ENCODE results near the gene ZBTB11.
A peak's percentile ranks its signal among the peaks of the same experiment; 100 is the strongest.

The ZBTB11 gene

GRCh38 chr3:101724329-101725193 lies 47.6 kb upstream of the ZBTB11 start, which contains the start of gene CEP97:
Gene CEP97 (plus strand): TSS chr3:101724614. CDS start chr3:101724677, 63 bp downstream.
- peak within 1 kb of the TSS; percentile 82 for H3K27ac ChIP-seq (replicated peaks)
- TF ChIP-seq SPI1 (IDR thresholded peaks at IDR 0.05; ENCODE audit: borderline replicate concordance, low read depth) (no peak), POLR2AphosphoS5 (IDR thresholded peaks at IDR 0.05; ENCODE audit: low read depth) (no peak; the same call in 1 of the 2 replicates), GABPA (IDR thresholded peaks at IDR 0.05; ENCODE audit: low read depth) (no peak)

DNA sequence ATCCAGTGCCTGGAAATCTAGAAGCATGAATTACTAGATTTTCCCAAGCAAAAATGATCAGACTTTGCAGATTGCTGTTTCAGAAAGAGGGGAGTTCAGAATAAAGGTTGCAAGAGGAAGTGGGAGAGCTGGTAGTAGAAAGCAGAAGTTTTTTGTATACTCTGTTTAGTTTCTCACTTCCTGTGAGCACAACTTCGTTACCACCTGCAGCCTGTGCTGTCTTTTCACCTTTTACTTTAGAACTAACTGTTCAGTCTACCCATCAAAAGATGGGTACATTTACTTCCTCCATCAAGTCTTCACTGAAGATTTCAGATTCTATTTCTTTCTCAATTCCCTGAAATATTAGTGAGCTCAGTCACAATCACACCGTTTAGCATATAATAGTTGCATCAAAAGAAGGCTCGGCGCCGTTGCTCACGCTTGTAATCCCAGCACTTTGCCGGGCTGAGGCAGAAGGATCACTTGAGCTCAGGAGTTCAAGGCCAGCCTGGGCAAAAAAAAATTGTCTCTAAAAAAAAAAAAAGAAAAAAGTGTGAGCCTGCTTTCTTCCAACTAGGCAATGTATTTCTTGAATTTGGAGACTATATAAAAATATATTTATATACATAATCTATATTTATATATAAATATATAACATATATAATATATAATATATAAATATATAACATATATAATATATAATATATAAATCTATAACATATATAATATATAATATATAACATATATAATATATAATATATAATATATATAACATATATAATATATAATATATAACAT lies 45.7 kb upstream of the ZBTB11 start:
- no peaks in the 10 kb centered on the region for H3K27me3 ChIP-seq (ENCODE audit: insufficient read depth, poor library complexity, severe bottlenecking)
- H3K4me3 ChIP-seq (replicated peaks; ENCODE audit: insufficient read depth, low read length): no peak overlapping the region
- TF ChIP-seq POLR2AphosphoS5 (IDR thresholded peaks at IDR 0.05; ENCODE audit: low read depth): peak; percentile 28; the same call in 1 of the 2 replicates
- peak; percentile 96 for TF ChIP-seq SPI1 (IDR thresholded peaks at IDR 0.05; ENCODE audit: borderline replicate concordance, low read depth)
- TF ChIP-seq, protein P1, sequence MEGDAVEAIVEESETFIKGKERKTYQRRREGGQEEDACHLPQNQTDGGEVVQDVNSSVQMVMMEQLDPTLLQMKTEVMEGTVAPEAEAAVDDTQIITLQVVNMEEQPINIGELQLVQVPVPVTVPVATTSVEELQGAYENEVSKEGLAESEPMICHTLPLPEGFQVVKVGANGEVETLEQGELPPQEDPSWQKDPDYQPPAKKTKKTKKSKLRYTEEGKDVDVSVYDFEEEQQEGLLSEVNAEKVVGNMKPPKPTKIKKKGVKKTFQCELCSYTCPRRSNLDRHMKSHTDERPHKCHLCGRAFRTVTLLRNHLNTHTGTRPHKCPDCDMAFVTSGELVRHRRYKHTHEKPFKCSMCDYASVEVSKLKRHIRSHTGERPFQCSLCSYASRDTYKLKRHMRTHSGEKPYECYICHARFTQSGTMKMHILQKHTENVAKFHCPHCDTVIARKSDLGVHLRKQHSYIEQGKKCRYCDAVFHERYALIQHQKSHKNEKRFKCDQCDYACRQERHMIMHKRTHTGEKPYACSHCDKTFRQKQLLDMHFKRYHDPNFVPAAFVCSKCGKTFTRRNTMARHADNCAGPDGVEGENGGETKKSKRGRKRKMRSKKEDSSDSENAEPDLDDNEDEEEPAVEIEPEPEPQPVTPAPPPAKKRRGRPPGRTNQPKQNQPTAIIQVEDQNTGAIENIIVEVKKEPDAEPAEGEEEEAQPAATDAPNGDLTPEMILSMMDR (IDR thresholded peaks at IDR 0.05; ENCODE audit: insufficient read depth, low read length): no peak
- peak; percentile 33 to 67 for DNase-seq (ENCODE audit: low read depth in 1 of 2, low spot score in 1 of 2)
- peak overlapping the region; percentile 77 for H3K27ac ChIP-seq (replicated peaks)

More at GRCh38 chr3:101724329-101725193, 47.6 kb upstream of the ZBTB11 start, which contains the start of gene CEP97:
- peak; percentile 67 to 95 for DNase-seq (ENCODE audit: low read depth in 1 of 2, low spot score in 1 of 2)
- peak within 1 kb of the TSS; percentile 74 for H3K4me3 ChIP-seq (replicated peaks; ENCODE audit: insufficient read depth, low read length)
- no peaks in the 10 kb centered on the region for H3K27me3 ChIP-seq (ENCODE audit: insufficient read depth, poor library complexity, severe bottlenecking)

GRCh38 chr3:101720851-101721840 lies 44.2 kb upstream of the ZBTB11 start:
- DNase-seq (ENCODE audit: low read depth in 1 of 2, low spot score in 1 of 2): no peak
- H3K27ac ChIP-seq (replicated peaks): peak overlapping the region; percentile 77
- H3K27me3 ChIP-seq (ENCODE audit: insufficient read depth, poor library complexity, severe bottlenecking): no peaks in the 10 kb centered on the region
- TF ChIP-seq REST (IDR thresholded peaks at IDR 0.05; ENCODE audit: insufficient replicate concordance, low read depth): no peak
- no peak for TF ChIP-seq POLR2AphosphoS5 (IDR thresholded peaks at IDR 0.05; ENCODE audit: low read depth)
- H3K4me3 ChIP-seq (replicated peaks; ENCODE audit: insufficient read depth, low read length): no peak overlapping the region

- TF ChIP-seq SPI1 (IDR thresholded peaks at IDR 0.05; ENCODE audit: borderline replicate concordance, low read depth) (no peak), GABPA (IDR thresholded peaks at IDR 0.05; ENCODE audit: low read depth) (no peak), REST (IDR thresholded peaks at IDR 0.05; ENCODE audit: insufficient replicate concordance, low read depth) (no peak), POLR2AphosphoS5 (IDR thresholded peaks at IDR 0.05; ENCODE audit: low read depth) (no peak)
- TF ChIP-seq, protein P1 (IDR thresholded peaks at IDR 0.05; ENCODE audit: insufficient read depth, low read length): no peak
Measured at GRCh38 chr3:101719604-101720185, 42.8 kb upstream of the ZBTB11 start.

More at GRCh38 chr3:101719604-101720185, 42.8 kb upstream of the ZBTB11 start:
- Histone ChIP-seq H3K27ac (replicated peaks) (peak overlapping the region; percentile 33), H3K4me3 (replicated peaks; ENCODE audit: insufficient read depth, low read length) (no peak overlapping the region), H3K27me3 (ENCODE audit: insufficient read depth, poor library complexity, severe bottlenecking) (no peaks in the 10 kb centered on the region)
- DNase-seq (ENCODE audit: low read depth in 1 of 2, low spot score in 1 of 2): peak; percentile 49 to 57
